Measurements from ENCODE around the gene ELOB. TPM values are rescaled to one million over a fixed set of nuclear protein-coding genes. Genes with fewer than 3 reads are reported as not detected.

Gene ELOB
- total RNA-seq, 4 donors from 2014 or later, result 181 to 341 (median 323) TPM

GRCh38 chr16:2783581-2784357, 6.7 kb upstream of the ELOB start:
- DNase-seq (ENCODE audit: low spot score), result peak; percentile 11
- no peak for TF ChIP-seq CTCF (IDR thresholded peaks at IDR 0.05)
- no peak for ATAC-seq (ENCODE audit: low FRiP score)

GRCh38 chr16:2782583-2783351, 5.7 kb upstream of the ELOB start:
- DNase-seq (ENCODE audit: low spot score) (peak; percentile 19), ATAC-seq (ENCODE audit: low FRiP score) (no peak)
- TF ChIP-seq CTCF (IDR thresholded peaks at IDR 0.05), result no peak

- DNase-seq (ENCODE audit: low spot score), result peak; percentile 18
- ATAC-seq (ENCODE audit: low FRiP score), result no peak
- TF ChIP-seq CTCF (IDR thresholded peaks at IDR 0.05), result no peak
These were observed 3.2 kb upstream of the ELOB start for GRCh38 chr16:2779978-2780898.

GRCh38 chr16:2779151-2779920, 2.3 kb upstream of the ELOB start:
- DNase-seq (ENCODE audit: low spot score) (peak; percentile 18), ATAC-seq (ENCODE audit: low FRiP score) (no peak)
- TF ChIP-seq CTCF (IDR thresholded peaks at IDR 0.05), result no peak

- DNase-seq (ENCODE audit: low spot score) (no peak), ATAC-seq (ENCODE audit: low FRiP score) (no peak)
These were observed 1.5 kb upstream of the ELOB start for GRCh38 chr16:2778630-2778958.

More at GRCh38 chr16:2778630-2778958, 1.5 kb upstream of the ELOB start:
- TF ChIP-seq CTCF (IDR thresholded peaks at IDR 0.05), result no peak

Measured in omental fat pad (tissue), 4 donors.